HepG2 (cell line): ENCODE results near the gene PPP1R27. TPM values are rescaled to one million over a fixed set of nuclear protein-coding genes. Genes with fewer than 3 reads are reported as not detected.

Experiments
- BRD4 ChIP-seq: sonication (generic); formaldehyde crosslinking; IDR thresholded peaks from 2 replicates; pipeline ENCODE4 v1.4.0; 2020; ENCODE audit warnings: missing genetic modification reagents
- CHCHD3 ChIP-seq: sonication (generic); formaldehyde crosslinking; IDR thresholded peaks from 2 replicates; pipeline ENCODE4 v1.8.0; 2022; ENCODE audit warnings: mild to moderate bottlenecking, missing genetic modification reagents, moderate library complexity
- CHD4 ChIP-seq: fragments of 200-600 bp; sonication (generic); IDR thresholded peaks from 2 replicates; pipeline ENCODE4 v1.7.0; 2017; ENCODE audit warnings: mild to moderate bottlenecking, low read length, borderline replicate concordance
- CREM ChIP-seq, 2 experiments: sonication (generic) in 1 of 2; formaldehyde crosslinking in 1 of 2; IDR thresholded peaks; 2 replicates each; pipeline versions ENCODE4 v1.4.0 to v1.6.1; 2016 to 2020; ENCODE audit warnings: antibody characterized with exemption in 1 of 2, mild to moderate bottlenecking in 1 of 2, missing genetic modification reagents in 1 of 2
- IRF2 ChIP-seq: IDR thresholded peaks from 2 replicates; pipeline ENCODE4 v1.6.1; 2018; ENCODE audit warnings: missing genetic modification reagents, missing compliant biosample characterization
- MAFK ChIP-seq, 2 experiments: IDR thresholded peaks in 1 of 2; conservative IDR thresholded peaks in 1 of 2; 2 replicates each; pipeline ENCODE4 v1.6.1; 2011; ENCODE audit warnings: improper control_type of control experiment in 2 of 2, low read length in 2 of 2
- NCOA5 ChIP-seq: sonication (generic); formaldehyde crosslinking; IDR thresholded peaks from 2 replicates; pipeline ENCODE4 v1.4.0; 2020; ENCODE audit warnings: missing genetic modification reagents
- POLR2AphosphoS2 ChIP-seq: IDR thresholded peaks from 2 replicates; pipeline ENCODE4 v1.6.1; 2011; ENCODE audit warnings: low read depth, low read length, improper control_type of control experiment
- SIN3B ChIP-seq: fragments of 150-350 bp; IDR thresholded peaks from 2 replicates; pipeline ENCODE4 v1.6.1; 2014; ENCODE audit warnings: low read length
- SMAD1 ChIP-seq: sonication (generic); formaldehyde crosslinking; IDR thresholded peaks from 2 replicates; pipeline ENCODE4 v1.4.0; 2020; ENCODE audit warnings: missing genetic modification reagents, low read depth, mild to moderate bottlenecking, borderline replicate concordance
- SMARCC2 ChIP-seq: fragments of 450-650 bp; IDR thresholded peaks from 2 replicates; pipeline ENCODE4 v1.6.1; 2017; ENCODE audit warnings: antibody characterized with exemption, mild to moderate bottlenecking
- THYN1 ChIP-seq: sonication (generic); formaldehyde crosslinking; IDR thresholded peaks from 2 replicates; pipeline ENCODE4 v1.8.1; 2023; ENCODE audit warnings: low read depth, mild to moderate bottlenecking, moderate library complexity, missing genetic modification reagents, borderline replicate concordance
- TSC22D2 ChIP-seq: sonication (generic); formaldehyde crosslinking; IDR thresholded peaks from 2 replicates; pipeline ENCODE4 v1.5.1; 2020; ENCODE audit warnings: missing genetic modification reagents, mild to moderate bottlenecking, borderline replicate concordance
- XBP1 ChIP-seq: sonication (generic); formaldehyde crosslinking; IDR thresholded peaks from 2 replicates; pipeline ENCODE4 v1.5.0; 2020; ENCODE audit warnings: missing genetic modification reagents
- ZC3H4 ChIP-seq: sonication (generic); formaldehyde crosslinking; IDR thresholded peaks from 2 replicates; pipeline ENCODE4 v1.4.0; 2020; ENCODE audit warnings: missing genetic modification reagents, borderline replicate concordance
- ZFP36L1 ChIP-seq: sonication (generic); formaldehyde crosslinking; IDR thresholded peaks from 2 replicates; pipeline ENCODE4 v1.8.0; 2022; ENCODE audit warnings: mild to moderate bottlenecking, missing genetic modification reagents, moderate library complexity
- ZFP90 ChIP-seq: sonication (generic); formaldehyde crosslinking; IDR thresholded peaks from 2 replicates; pipeline ENCODE4 v1.8.0; 2022; ENCODE audit warnings: missing genetic modification reagents, mild to moderate bottlenecking, inconsistent platforms, borderline replicate concordance
- ZKSCAN8 ChIP-seq: IDR thresholded peaks from 2 replicates; pipeline ENCODE4 v1.6.1; 2016; ENCODE audit warnings: borderline replicate concordance, missing genetic modification reagents, missing compliant biosample characterization
- ZNF17 ChIP-seq: sonication (generic); formaldehyde crosslinking; IDR thresholded peaks from 2 replicates; pipeline ENCODE4 v1.5.0; 2020; ENCODE audit warnings: mild to moderate bottlenecking, missing genetic modification reagents
- ZNF292 ChIP-seq: sonication (generic); formaldehyde crosslinking; IDR thresholded peaks from 2 replicates; pipeline ENCODE4 v1.8.1; 2022; ENCODE audit warnings: mild to moderate bottlenecking, low read depth, missing genetic modification reagents, borderline replicate concordance
- ZNF367 ChIP-seq: sonication (generic); formaldehyde crosslinking; IDR thresholded peaks from 2 replicates; pipeline ENCODE4 v1.4.0; 2020; ENCODE audit warnings: missing genetic modification reagents, borderline replicate concordance
- ZNF652 ChIP-seq: IDR thresholded peaks from 2 replicates; pipeline ENCODE4 v1.6.1; 2016; ENCODE audit warnings: low read depth, borderline replicate concordance
- ZSCAN30 ChIP-seq: sonication (generic); formaldehyde crosslinking; IDR thresholded peaks from 2 replicates; pipeline ENCODE4 v1.5.0; 2020; ENCODE audit warnings: mild to moderate bottlenecking, missing genetic modification reagents
- polyA plus RNA-seq, 8 experiments: library from polyadenylated mRNA; depleted of rRNA in 3 of 8; stranded (reverse) in 7 of 8; unstranded in 1 of 8; fragments of >200 nt; fragmentation: Illumina TruSeq in 4 of 8; extraction: Trizol in 4 of 8; gene quantifications; 2 replicates each; pipeline versions ENCODE4 v1.2.1 to v1.2.3, GENCODE V29; 2011 to 2016; ENCODE audit warnings: low read depth in 4 of 8, missing spikeins in 1 of 8, mixed read lengths in 1 of 8; ENCODE audit not compliant: insufficient read depth in 1 of 8
- total RNA-seq, 5 experiments: library from RNA; depleted of rRNA; stranded (reverse); fragments of >200 nt; fragmentation: Illumina TruSeq; extraction: Trizol; gene quantifications; 2 replicates each; pipeline ENCODE4 v1.2.3, GENCODE V29; 2016; ENCODE audit warnings: low read depth in 1 of 5
- TF ChIP-seq, protein P1 (sequence below): sonication (generic); formaldehyde crosslinking; IDR thresholded peaks from 2 replicates; pipeline ENCODE4 v1.8.0; 2023; ENCODE audit warnings: mild to moderate bottlenecking, missing genetic modification reagents
- TF ChIP-seq, protein P2 (sequence below): sonication (generic); formaldehyde crosslinking; IDR thresholded peaks from 2 replicates; pipeline ENCODE4 v1.9.0; 2022; ENCODE audit warnings: low read depth, missing genetic modification reagents
- TF ChIP-seq, protein P3 (sequence below): sonication (generic); formaldehyde crosslinking; IDR thresholded peaks from 2 replicates; pipeline ENCODE4 v1.5.0; 2020; ENCODE audit warnings: missing genetic modification reagents

PPP1R27 gene
- total and polyA plus RNA-seq, 2 of the 13 experiments (the other 11 are each of a cell fraction or from before 2014, with no cell fraction given), result 0.17 to 1.00 TPM

DNA sequence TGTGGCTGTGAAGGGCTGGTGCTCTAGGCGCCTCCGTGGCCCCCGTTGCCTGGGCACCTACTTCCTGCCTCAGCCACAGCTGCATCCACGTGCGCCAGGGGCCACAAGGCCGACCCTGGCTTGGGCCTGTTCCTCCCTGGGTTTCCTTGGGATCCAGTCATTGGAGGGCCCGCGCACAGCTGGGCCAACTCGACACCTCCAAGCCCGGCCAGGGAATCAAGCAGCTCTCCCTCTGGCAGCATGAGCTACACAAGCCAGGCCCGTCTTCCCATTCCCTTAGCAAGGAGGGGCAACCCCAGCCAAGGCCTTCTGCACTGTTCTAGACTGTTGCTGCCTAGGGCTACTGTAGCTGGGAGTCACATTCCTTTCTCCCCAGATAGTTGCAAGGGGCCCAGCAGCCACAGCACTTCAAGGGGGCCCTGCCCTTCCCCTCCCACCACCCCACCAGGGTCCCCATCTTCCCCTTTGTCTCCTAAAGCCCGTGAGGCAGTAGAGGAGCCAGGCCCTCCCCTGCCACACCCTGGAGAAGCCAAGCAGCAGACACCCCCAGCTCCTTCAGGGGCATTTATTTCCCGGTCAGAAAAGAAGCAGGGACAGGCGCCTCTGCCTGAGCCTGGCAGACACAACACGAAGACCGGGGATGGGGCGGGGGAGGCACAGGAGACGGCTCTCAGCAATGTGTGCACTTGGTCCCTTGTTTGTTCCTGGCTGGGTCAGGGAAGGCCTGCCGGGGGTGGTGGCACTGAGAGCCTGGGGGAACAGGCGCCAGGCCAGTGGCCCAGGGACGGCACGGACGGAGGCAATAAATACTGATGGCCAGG, 32.5 kb upstream of the PPP1R27 start (continued):
- TF ChIP-seq NCOA5 (CRISPR knock-in tag) (peak; percentile 91), CREM (IDR thresholded peaks at IDR 0.05) (no peak), CREM (CRISPR knock-in tag; IDR thresholded peaks at IDR 0.05) (no peak), ZNF17 (CRISPR knock-in tag) (no peak), SMAD1 (peak; percentile 75; the same call in 1 of the 2 replicates), ZSCAN30 (CRISPR knock-in tag) (no peak), SMARCC2 (no peak), POLR2AphosphoS2 (no peak; the same call in 1 of the 2 replicates), ZNF652 (CRISPR knock-in tag) (no peak), ZKSCAN8 (no peak; the same call in 1 of the 2 replicates), SIN3B (no peak), THYN1 (CRISPR knock-in tag) (no peak), MAFK (conservative IDR thresholded peaks at IDR 0.05 in 1 of 2, IDR thresholded peaks at IDR 0.05 in 1 of 2; ENCODE audit: low read length in 2 of 2) (no peak), ZNF367 (CRISPR knock-in tag) (0 out of 2 replicates have a peak, but pooled peaks have one; percentile 39), ZFP36L1 (CRISPR knock-in tag) (0 out of 2 replicates have a peak, but pooled peaks have one; percentile 69), IRF2 (CRISPR knock-in tag) (peak; percentile 13; the same call in 1 of the 2 replicates), XBP1 (CRISPR knock-in tag) (no peak), ZC3H4 (CRISPR knock-in tag) (peak; percentile 82; the same call in 1 of the 2 replicates), CHCHD3 (CRISPR knock-in tag) (peak; percentile 81), BRD4 (CRISPR knock-in tag) (no peak; the same call in 1 of the 2 replicates), ZNF292 (no peak), ZFP90 (no peak; the same call in 1 of the 2 replicates), TSC22D2 (CRISPR knock-in tag) (no peak), CHD4 (no peak)
- TF ChIP-seq, protein P1, sequence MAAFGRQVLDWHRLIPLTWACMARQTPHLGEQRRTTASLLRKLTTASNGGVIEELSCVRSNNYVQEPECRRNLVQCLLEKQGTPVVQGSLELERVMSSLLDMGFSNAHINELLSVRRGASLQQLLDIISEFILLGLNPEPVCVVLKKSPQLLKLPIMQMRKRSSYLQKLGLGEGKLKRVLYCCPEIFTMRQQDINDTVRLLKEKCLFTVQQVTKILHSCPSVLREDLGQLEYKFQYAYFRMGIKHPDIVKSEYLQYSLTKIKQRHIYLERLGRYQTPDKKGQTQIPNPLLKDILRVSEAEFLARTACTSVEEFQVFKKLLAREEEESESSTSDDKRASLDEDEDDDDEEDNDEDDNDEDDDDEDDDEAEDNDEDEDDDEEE, result no peak
- TF ChIP-seq, protein P2, sequence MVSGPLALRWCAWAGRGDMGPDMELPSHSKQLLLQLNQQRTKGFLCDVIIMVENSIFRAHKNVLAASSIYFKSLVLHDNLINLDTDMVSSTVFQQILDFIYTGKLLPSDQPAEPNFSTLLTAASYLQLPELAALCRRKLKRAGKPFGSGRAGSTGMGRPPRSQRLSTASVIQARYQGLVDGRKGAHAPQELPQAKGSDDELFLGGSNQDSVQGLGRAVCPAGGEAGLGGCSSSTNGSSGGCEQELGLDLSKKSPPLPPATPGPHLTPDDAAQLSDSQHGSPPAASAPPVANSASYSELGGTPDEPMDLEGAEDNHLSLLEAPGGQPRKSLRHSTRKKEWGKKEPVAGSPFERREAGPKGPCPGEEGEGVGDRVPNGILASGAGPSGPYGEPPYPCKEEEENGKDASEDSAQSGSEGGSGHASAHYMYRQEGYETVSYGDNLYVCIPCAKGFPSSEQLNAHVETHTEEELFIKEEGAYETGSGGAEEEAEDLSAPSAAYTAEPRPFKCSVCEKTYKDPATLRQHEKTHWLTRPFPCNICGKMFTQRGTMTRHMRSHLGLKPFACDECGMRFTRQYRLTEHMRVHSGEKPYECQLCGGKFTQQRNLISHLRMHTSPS (CRISPR knock-in tag), result peak; percentile 71; the same call in 1 of the 2 replicates
- TF ChIP-seq, protein P3, sequence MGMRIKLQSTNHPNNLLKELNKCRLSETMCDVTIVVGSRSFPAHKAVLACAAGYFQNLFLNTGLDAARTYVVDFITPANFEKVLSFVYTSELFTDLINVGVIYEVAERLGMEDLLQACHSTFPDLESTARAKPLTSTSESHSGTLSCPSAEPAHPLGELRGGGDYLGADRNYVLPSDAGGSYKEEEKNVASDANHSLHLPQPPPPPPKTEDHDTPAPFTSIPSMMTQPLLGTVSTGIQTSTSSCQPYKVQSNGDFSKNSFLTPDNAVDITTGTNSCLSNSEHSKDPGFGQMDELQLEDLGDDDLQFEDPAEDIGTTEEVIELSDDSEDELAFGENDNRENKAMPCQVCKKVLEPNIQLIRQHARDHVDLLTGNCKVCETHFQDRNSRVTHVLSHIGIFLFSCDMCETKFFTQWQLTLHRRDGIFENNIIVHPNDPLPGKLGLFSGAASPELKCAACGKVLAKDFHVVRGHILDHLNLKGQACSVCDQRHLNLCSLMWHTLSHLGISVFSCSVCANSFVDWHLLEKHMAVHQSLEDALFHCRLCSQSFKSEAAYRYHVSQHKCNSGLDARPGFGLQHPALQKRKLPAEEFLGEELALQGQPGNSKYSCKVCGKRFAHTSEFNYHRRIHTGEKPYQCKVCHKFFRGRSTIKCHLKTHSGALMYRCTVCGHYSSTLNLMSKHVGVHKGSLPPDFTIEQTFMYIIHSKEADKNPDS, result peak; percentile 14; the same call in 1 of the 2 replicates
